WTC11 (cell line): Measurements from ENCODE around the gene SMIM26. TPM values are rescaled to one million over a fixed set of nuclear protein-coding genes. Genes with fewer than 3 reads are reported as not detected.

Experiments
- ATAC-seq: fragments of 200-7000 bp; cut with Tn5 transposase; 2 replicates; pipeline ENCODE4 v1.10.0; 2021; ENCODE audit warnings: mild to moderate bottlenecking, moderate library complexity
- CTCF ChIA-PET: fragments of 300-600 bp; sonication (Branson Sonifier 250); formaldehyde crosslinking; loops from one replicate; lab custom pipeline; 2021; ENCODE audit warnings: antibody characterized with exemption; lab: Charles Lee
- POLR2A ChIA-PET: fragments of 350-600 bp; sonication (Branson Sonifier 250); formaldehyde crosslinking; loops from one replicate; lab custom pipeline; 2021; ENCODE audit warnings: antibody characterized with exemption; lab: Charles Lee
- DNase-seq: peaks from one replicate; pipeline ENCODE4 v3.0.0; 2021; ENCODE audit warnings: low spot score
- H3K27ac Mint-ChIP-seq: 2 replicates; pipeline ENCODE4 v1.8.0; 2021; ENCODE audit warnings: mixed read lengths
- H3K27me3 Mint-ChIP-seq: 2 replicates; pipeline ENCODE4 v1.8.0; 2021; ENCODE audit warnings: low read depth, mild to moderate bottlenecking, moderate library complexity, mixed read lengths
- H3K36me3 Mint-ChIP-seq: 2 replicates; pipeline ENCODE4 v1.8.0; 2021; ENCODE audit warnings: mixed read lengths
- H3K4me1 Mint-ChIP-seq: 2 replicates; pipeline ENCODE4 v1.8.0; 2022; ENCODE audit warnings: mixed read lengths
- H3K4me3 Mint-ChIP-seq: 2 replicates; pipeline ENCODE4 v1.8.0; 2021; ENCODE audit warnings: mild to moderate bottlenecking, moderate library complexity, mixed read lengths
- H3K9me3 Mint-ChIP-seq: 2 replicates; pipeline ENCODE4 v1.8.0; 2021; ENCODE audit warnings: mixed read lengths
- AR ChIP-seq: fragments of 250-450 bp; sonication (Bioruptor Pico); IDR thresholded peaks from 2 replicates; pipeline ENCODE4 v1.9.0; 2021; ENCODE audit warnings: mild to moderate bottlenecking
- ATF6 ChIP-seq: sonication (generic); formaldehyde crosslinking; IDR thresholded peaks from 2 replicates; pipeline ENCODE4 v1.8.1; 2023; ENCODE audit warnings: mild to moderate bottlenecking, missing genetic modification reagents
- CDX4 ChIP-seq: fragments of 250-450 bp; sonication (Bioruptor Pico); IDR thresholded peaks from 2 replicates; pipeline ENCODE4 v1.9.0; 2021; ENCODE audit warnings: moderate library complexity, mild to moderate bottlenecking, inconsistent platforms, borderline replicate concordance
- E2F1 ChIP-seq: sonication (generic); formaldehyde crosslinking; IDR thresholded peaks from 2 replicates; pipeline ENCODE4 v1.8.0; 2022; ENCODE audit warnings: mild to moderate bottlenecking, missing genetic modification reagents
- FOXP1 ChIP-seq: sonication (generic); formaldehyde crosslinking; IDR thresholded peaks from 2 replicates; pipeline ENCODE4 v1.8.0; 2022; ENCODE audit warnings: missing genetic modification reagents, mild to moderate bottlenecking, moderate library complexity, borderline replicate concordance
- MYBL2 ChIP-seq: sonication (generic); formaldehyde crosslinking; IDR thresholded peaks from 2 replicates; pipeline ENCODE4 v1.8.1; 2023; ENCODE audit warnings: mild to moderate bottlenecking, moderate library complexity, missing genetic modification reagents
- PRDM15 ChIP-seq: sonication (generic); formaldehyde crosslinking; IDR thresholded peaks from 2 replicates; pipeline ENCODE4 v1.8.0; 2022; ENCODE audit warnings: missing genetic modification reagents
- RELA ChIP-seq: sonication (generic); formaldehyde crosslinking; IDR thresholded peaks from 2 replicates; pipeline ENCODE4 v1.8.1; 2022; ENCODE audit warnings: missing genetic modification reagents, mild to moderate bottlenecking, borderline replicate concordance
- SMAD3 ChIP-seq: sonication (generic); formaldehyde crosslinking; IDR thresholded peaks from 2 replicates; pipeline ENCODE4 v1.8.0; 2022; ENCODE audit warnings: missing genetic modification reagents, mild to moderate bottlenecking, borderline replicate concordance
- TEAD1 ChIP-seq: sonication (generic); formaldehyde crosslinking; IDR thresholded peaks from 2 replicates; pipeline ENCODE4 v1.8.0; 2022; ENCODE audit warnings: mild to moderate bottlenecking, missing genetic modification reagents
- USF1 ChIP-seq: sonication (generic); formaldehyde crosslinking; IDR thresholded peaks from 2 replicates; pipeline ENCODE4 v1.8.0; 2022; ENCODE audit warnings: mild to moderate bottlenecking, missing genetic modification reagents
- ZNF317 ChIP-seq: sonication (generic); formaldehyde crosslinking; IDR thresholded peaks from 2 replicates; pipeline ENCODE4 v1.8.1; 2023; ENCODE audit warnings: low read depth, mild to moderate bottlenecking, moderate library complexity, missing genetic modification reagents, borderline replicate concordance
- ZNF416 ChIP-seq: fragments of 250-450 bp; sonication (Bioruptor Pico); IDR thresholded peaks from 2 replicates; pipeline ENCODE4 v1.9.0; 2021; ENCODE audit warnings: mild to moderate bottlenecking, inconsistent platforms
- ZNF423 ChIP-seq: fragments of 250-450 bp; sonication (Bioruptor Pico); IDR thresholded peaks from 2 replicates; pipeline ENCODE4 v2.1.2; 2022; ENCODE audit warnings: mild to moderate bottlenecking, moderate library complexity
- ZNF532 ChIP-seq: fragments of 250-450 bp; sonication (Bioruptor Pico); IDR thresholded peaks from 2 replicates; pipeline ENCODE4 v1.9.0; 2021; ENCODE audit warnings: mild to moderate bottlenecking, borderline replicate concordance
- total RNA-seq: library from RNA; stranded (reverse); gene quantifications from 3 replicates; pipeline ENCODE4 v1.2.3, GENCODE V29; 2021

Gene SMIM26
- total RNA-seq, 1 experiment from 2014 or later = 71.9 TPM

- TF ChIP-seq TEAD1 (CRISPR knock-in tag) (no peak), ZNF532 (CRISPR knock-in tag) (no peak), RELA (CRISPR knock-in tag) (no peak), E2F1 (no peak)
Measured at GRCh38 chr20:18527836-18528235, 39.4 kb upstream of the SMIM26 start (continued).

GRCh38 chr20:18529041-18529440, 38.2 kb upstream of the SMIM26 start:
- Mint-ChIP-seq H3K27me3 (no peaks in the 10 kb centered on the region), H3K9me3 (no peaks in the 10 kb centered on the region), H3K36me3 (peaks cover 90% of the 10 kb centered on the region), H3K4me1 (no peaks in the 10 kb centered on the region), H3K4me3 (no peak overlapping the region), H3K27ac (no peak overlapping the region)
- DNase-seq (no peak), ATAC-seq (no peak)
- ChIA-PET POLR2A (no interaction called here), CTCF (no interaction called here)
- TF ChIP-seq SMAD3 (CRISPR knock-in tag) (no peak), FOXP1 (no peak), ZNF416 (no peak), USF1 (CRISPR knock-in tag) (no peak), PRDM15 (CRISPR knock-in tag) (no peak), MYBL2 (CRISPR knock-in tag) (no peak), ZNF317 (CRISPR knock-in tag) (no peak), CDX4 (no peak), ZNF423 (no peak), AR (CRISPR knock-in tag) (no peak), ATF6 (no peak)
